HG03354 (cell line): Measurements from ENCODE around the gene RHOV.

Experiments
- ATAC-seq: cut with Tn5 transposase; IDR thresholded peaks from one replicate; pipeline ENCODE4 v1.9.1; 2021; ENCODE audit warnings: mild to moderate bottlenecking; ENCODE audit not compliant: unreplicated experiment, poor library complexity, severe bottlenecking

RHOV gene

DNA sequence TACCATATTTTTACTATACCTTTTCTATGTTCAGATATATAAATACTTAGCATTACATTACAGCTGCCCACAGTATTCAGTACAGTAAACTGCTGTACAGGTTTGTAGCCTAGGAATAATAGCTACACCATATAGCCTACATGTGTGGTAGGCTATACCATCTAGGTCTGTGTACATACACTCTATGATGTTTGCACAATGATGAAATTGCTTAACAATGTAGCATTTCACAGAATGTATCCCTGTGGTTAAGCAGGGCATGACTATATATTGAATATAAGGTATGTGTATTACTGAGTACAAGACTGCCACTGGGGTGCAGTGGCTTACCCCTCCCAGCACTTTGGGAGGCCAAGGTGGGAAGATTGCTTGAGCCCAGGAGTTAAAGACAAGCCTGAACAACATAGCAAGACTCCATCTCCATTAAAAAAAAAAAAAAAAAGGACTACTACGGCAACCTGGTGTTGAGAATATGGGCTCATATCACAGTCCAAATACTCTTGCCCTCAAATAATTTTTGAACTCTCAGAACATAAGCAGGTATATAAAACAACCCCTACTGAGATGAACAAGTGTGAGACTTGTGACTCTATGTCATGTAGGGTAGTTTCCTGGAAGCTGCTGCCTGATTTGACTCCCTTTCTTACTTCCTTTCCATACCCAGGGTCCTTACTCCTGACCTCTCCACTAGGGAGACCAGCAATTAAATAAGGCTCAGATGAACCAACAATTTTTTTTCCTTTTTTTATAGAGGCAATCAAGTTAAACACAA, 50.3 kb downstream of the RHOV start:
- ATAC-seq, result no peak
